ENCODE data around the gene DIP2C. TPM values are rescaled to one million over a fixed set of nuclear protein-coding genes. Genes with fewer than 3 reads are reported as not detected.

Gene DIP2C
- polyA plus RNA-seq, 3 donors, result 0.11 TPM; not detected in 2

DNA sequence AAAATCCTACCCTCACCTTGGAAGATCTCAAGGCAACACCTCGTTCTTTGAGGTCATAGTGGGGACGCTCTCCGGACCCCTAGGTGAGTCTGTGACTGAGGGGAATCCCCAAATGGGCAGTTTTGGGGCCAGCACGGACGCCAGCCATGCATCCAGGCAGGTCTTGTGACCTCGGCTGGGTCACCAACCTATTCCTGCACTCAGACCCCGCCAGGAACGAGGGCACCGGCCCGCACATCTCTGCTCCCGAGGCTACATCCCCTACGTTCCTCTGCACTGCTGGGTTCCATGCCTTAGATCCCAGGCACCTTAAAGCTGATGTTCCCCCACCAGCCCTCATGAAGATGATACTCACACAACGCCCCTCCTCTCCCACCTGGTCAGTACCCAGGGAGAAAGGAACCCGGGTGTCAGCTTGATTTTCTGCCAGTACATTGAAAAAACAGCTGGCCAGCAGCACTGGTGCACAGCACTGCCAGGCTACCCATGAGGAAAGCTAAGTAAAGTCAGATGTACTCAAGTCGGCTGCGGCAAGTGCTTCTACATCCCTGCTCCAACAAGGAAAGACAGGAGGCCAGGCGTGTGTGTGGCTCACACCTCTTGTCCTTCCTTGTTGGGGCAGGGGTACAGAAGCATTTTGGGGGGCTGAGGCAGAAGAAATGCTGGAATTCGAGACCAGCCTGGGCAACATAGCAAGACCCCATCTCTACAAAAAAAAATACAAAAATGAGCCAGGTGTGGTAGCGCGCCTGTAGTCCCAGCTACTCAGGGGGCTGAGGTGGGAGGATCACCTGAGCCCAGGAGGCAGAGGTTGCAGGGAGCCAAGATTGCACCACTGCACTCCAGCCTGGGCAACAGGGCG is 48.1 kb downstream of the DIP2C start:
- H4K20me1 ChIP-seq (ENCODE audit: insufficient read depth, low read length), result no peaks in the 10 kb centered on the region
- Mint-ChIP-seq H3K27ac (peak overlapping the region in 1 of 7 donors; percentile 40), H3K4me3 (peak overlapping the region in 1 of 2 donors; percentile 26), H3K36me3 (no peaks in the 10 kb centered on the region), H3K27me3 (ENCODE audit: low read depth in 3 of 3) (peaks cover 17 to 23% (median 22%) of the 10 kb centered on the region in 3 donors), H3K4me1 (no peaks in the 10 kb centered on the region), H3K9me3 (peaks cover 2 to 27% (median 14%) of the 10 kb centered on the region in 7 donors)
- H3K4me1 ChIP-seq (ENCODE audit: control insufficient read depth in 1 of 2, insufficient read depth in 2 of 2, low read length in 2 of 2), result no peaks in the 10 kb centered on the region
- no peak overlapping the region for H3K27ac ChIP-seq (ENCODE audit: low read depth in 1 of 2, low read length in 2 of 2)
- H3K4me3 ChIP-seq (replicated peaks in 1 of 3; ENCODE audit: low read depth in 2 of 3, low read length in 3 of 3), result no peak overlapping the region
- 88% methylated on average over 15 of the region's 21 CpGs for WGBS (ENCODE audit: insufficient coverage)
- intact Hi-C loops (cut with micrococcal nuclease), result no loop called here
- no peak overlapping the region for H3K4me2 ChIP-seq (replicated peaks; ENCODE audit: extremely low read depth, low read length, poor library complexity, severe bottlenecking)
- DNase-seq, result no peak
- no peaks in the 10 kb centered on the region for H3K79me2 ChIP-seq (ENCODE audit: insufficient read depth, low read length)
- H3K27me3 ChIP-seq (ENCODE audit: control insufficient read depth in 2 of 2, insufficient read depth in 2 of 2, low read length in 2 of 2), result peaks cover 0 to 12% of the 10 kb centered on the region in 2 donors
- H3K36me3 ChIP-seq (replicated peaks in 1 of 2; ENCODE audit: control insufficient read depth in 1 of 2, insufficient read depth in 2 of 2, low read length in 2 of 2), result no peaks in the 10 kb centered on the region
- H2AFZ ChIP-seq (ENCODE audit: insufficient read depth, low read depth, low read length, poor library complexity, severe bottlenecking), result no peak overlapping the region
- TF ChIP-seq, protein P1, sequence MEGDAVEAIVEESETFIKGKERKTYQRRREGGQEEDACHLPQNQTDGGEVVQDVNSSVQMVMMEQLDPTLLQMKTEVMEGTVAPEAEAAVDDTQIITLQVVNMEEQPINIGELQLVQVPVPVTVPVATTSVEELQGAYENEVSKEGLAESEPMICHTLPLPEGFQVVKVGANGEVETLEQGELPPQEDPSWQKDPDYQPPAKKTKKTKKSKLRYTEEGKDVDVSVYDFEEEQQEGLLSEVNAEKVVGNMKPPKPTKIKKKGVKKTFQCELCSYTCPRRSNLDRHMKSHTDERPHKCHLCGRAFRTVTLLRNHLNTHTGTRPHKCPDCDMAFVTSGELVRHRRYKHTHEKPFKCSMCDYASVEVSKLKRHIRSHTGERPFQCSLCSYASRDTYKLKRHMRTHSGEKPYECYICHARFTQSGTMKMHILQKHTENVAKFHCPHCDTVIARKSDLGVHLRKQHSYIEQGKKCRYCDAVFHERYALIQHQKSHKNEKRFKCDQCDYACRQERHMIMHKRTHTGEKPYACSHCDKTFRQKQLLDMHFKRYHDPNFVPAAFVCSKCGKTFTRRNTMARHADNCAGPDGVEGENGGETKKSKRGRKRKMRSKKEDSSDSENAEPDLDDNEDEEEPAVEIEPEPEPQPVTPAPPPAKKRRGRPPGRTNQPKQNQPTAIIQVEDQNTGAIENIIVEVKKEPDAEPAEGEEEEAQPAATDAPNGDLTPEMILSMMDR (IDR thresholded peaks at IDR 0.05), result no peak
- H3K9me3 ChIP-seq (replicated peaks in 1 of 2; ENCODE audit: control insufficient read depth in 1 of 2, insufficient read depth in 1 of 2, low read length in 2 of 2), result peaks cover 8 to 11% of the 10 kb centered on the region in 2 donors
- no peak overlapping the region for H3K9ac ChIP-seq (ENCODE audit: insufficient read depth, low read length, poor library complexity, severe bottlenecking)

DNA sequence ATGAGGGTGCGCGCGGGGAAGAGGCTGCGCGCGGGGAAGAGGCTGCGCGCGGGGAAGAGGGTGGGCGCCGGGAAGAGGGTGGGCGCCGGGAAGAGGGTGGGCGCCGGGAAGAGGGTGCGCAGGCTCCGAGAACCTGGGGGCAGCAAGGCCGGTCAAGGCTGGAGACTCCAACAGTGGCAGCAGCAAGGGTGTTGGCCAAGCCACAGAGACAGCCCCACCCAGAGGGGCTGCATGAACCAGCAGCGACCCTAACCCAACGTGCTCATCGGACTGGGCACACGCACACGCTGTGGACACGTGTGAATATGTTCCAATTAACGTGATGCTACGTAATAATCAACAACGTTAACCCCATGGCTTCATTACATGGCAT is 48.8 kb downstream of the DIP2C start:
- Mint-ChIP-seq H3K27ac (no peak overlapping the region), H3K36me3 (no peaks in the 10 kb centered on the region), H3K4me1 (no peaks in the 10 kb centered on the region)

More for the DNA sequence above, 48.8 kb downstream of the DIP2C start:
- H3K9ac ChIP-seq (ENCODE audit: insufficient read depth, low read length, poor library complexity, severe bottlenecking), result no peak overlapping the region
- no peak overlapping the region for H3K4me2 ChIP-seq (replicated peaks; ENCODE audit: extremely low read depth, low read length, poor library complexity, severe bottlenecking)
- no peaks in the 10 kb centered on the region for H4K20me1 ChIP-seq (ENCODE audit: insufficient read depth, low read length)
- no peak overlapping the region for H2AFZ ChIP-seq (ENCODE audit: insufficient read depth, low read depth, low read length, poor library complexity, severe bottlenecking)
- no peak for DNase-seq
- no peak overlapping the region for H3K4me3 ChIP-seq (replicated peaks in 1 of 3; ENCODE audit: low read depth in 2 of 3, low read length in 3 of 3)
- 91% methylated on average over 22 of the region's 27 CpGs for WGBS (ENCODE audit: insufficient coverage)
- intact Hi-C loops (cut with micrococcal nuclease), result no loop called here
- TF ChIP-seq, protein P1 (IDR thresholded peaks at IDR 0.05), result no peak
- peaks cover 0 to 18% of the 10 kb centered on the region in 2 donors for H3K27me3 ChIP-seq (ENCODE audit: control insufficient read depth in 2 of 2, insufficient read depth in 2 of 2, low read length in 2 of 2)
- Mint-ChIP-seq H3K4me3 (no peak overlapping the region), H3K9me3 (peaks cover 2 to 22% (median 14%) of the 10 kb centered on the region in 7 donors), H3K27me3 (ENCODE audit: low read depth in 3 of 3) (peaks cover 23 to 29% (median 24%) of the 10 kb centered on the region in 3 donors)
- H3K36me3 ChIP-seq (replicated peaks in 1 of 2; ENCODE audit: control insufficient read depth in 1 of 2, insufficient read depth in 2 of 2, low read length in 2 of 2), result no peaks in the 10 kb centered on the region
- peaks cover 8 to 11% of the 10 kb centered on the region in 2 donors for H3K9me3 ChIP-seq (replicated peaks in 1 of 2; ENCODE audit: control insufficient read depth in 1 of 2, insufficient read depth in 1 of 2, low read length in 2 of 2)
- H3K4me1 ChIP-seq (ENCODE audit: control insufficient read depth in 1 of 2, insufficient read depth in 2 of 2, low read length in 2 of 2), result no peaks in the 10 kb centered on the region
- H3K79me2 ChIP-seq (ENCODE audit: insufficient read depth, low read length), result no peaks in the 10 kb centered on the region
- H3K27ac ChIP-seq (ENCODE audit: low read depth in 1 of 2, low read length in 2 of 2), result no peak overlapping the region

Measured in CD14-positive monocyte (primary cell).